Measurements from ENCODE around the gene PTPRCAP. TPM values are rescaled to one million over a fixed set of nuclear protein-coding genes. Genes with fewer than 3 reads are reported as not detected.

The PTPRCAP gene
- total and polyA plus RNA-seq, 2 donors (not counting 1 experiment from before 2014, with no cell fraction given), result 266 to 565 TPM

GRCh38 chr11:67420147-67420645, 17.3 kb downstream of the PTPRCAP start:
- H2AFZ ChIP-seq (ENCODE audit: insufficient read depth, low read depth, low read length, poor library complexity, severe bottlenecking), result peak overlapping the region; percentile 51
- Mint-ChIP-seq H3K4me1 (peaks cover 49% of the 10 kb centered on the region), H3K9me3 (ENCODE audit: insufficient read depth) (no peaks in the 10 kb centered on the region), H3K4me3 (peak overlapping the region; percentile 83), H3K27ac (peak overlapping the region; percentile 91), H3K27me3 (no peaks in the 10 kb centered on the region)
- TF ChIP-seq EZH2 (IDR thresholded peaks at IDR 0.05; ENCODE audit: borderline replicate concordance, insufficient read depth, low read depth, low read length, poor library complexity, severe bottlenecking) (no peak), CTCF (IDR thresholded peaks at IDR 0.05) (no peak)
- ATAC-seq (ENCODE audit: low read depth) (no peak), DNase-seq (no peak)
- H4K20me1 ChIP-seq (ENCODE audit: control insufficient read depth, insufficient read depth, low read length, poor library complexity, severe bottlenecking), result no peaks in the 10 kb centered on the region
- H3K9ac ChIP-seq (ENCODE audit: low read length), result peak overlapping the region; percentile 68
- ChIA-PET CTCF (interaction anchor here (0.8 to 10.4 kb wide), 12 partner anchors 7 to 74 kb away, joined by 3 to 121 read pairs (median 5); partner anchors contain the start of genes PPP1CA, PTPRCAP, RAD9A and RPS6KB2), POLR2A (interaction anchor here (0.6 to 10.7 kb wide), 17 partner anchors 9 to 211 kb away, joined by 3 to 195 read pairs (median 11); partner anchors contain the start of genes POLD4, PPP1CA, PTPRCAP and RAD9A)
- H3K27me3 ChIP-seq (replicated peaks in 1 of 4; ENCODE audit: control extremely low read depth in 1 of 4, control insufficient read depth in 3 of 4, insufficient read depth in 4 of 4, low read length in 3 of 4), result no peaks in the 10 kb centered on the region
- H3K9me3 ChIP-seq (ENCODE audit: control extremely low read depth in 1 of 3, control insufficient read depth in 2 of 3, insufficient read depth in 1 of 3, low read length in 2 of 3), result no peaks in the 10 kb centered on the region
- H3K4me2 ChIP-seq (replicated peaks; ENCODE audit: low read depth, low read length, poor library complexity, severe bottlenecking), result peak overlapping the region; percentile 95
- peak overlapping the region; percentile 43 to 71 for H3K27ac ChIP-seq (ENCODE audit: low read length in 2 of 2)
- peak overlapping the region in 4 of 5 experiments; percentile 32 to 63 (median 53) for H3K4me3 ChIP-seq (ENCODE audit: control extremely low read depth in 1 of 5, extremely low read depth in 1 of 5, insufficient read depth in 1 of 5, low read depth in 2 of 5, low read length in 4 of 5)
- H3K79me2 ChIP-seq (ENCODE audit: control insufficient read depth, insufficient read depth, low read length), result peaks cover 21% of the 10 kb centered on the region
- intact Hi-C loops (cut with micrococcal nuclease), result loop anchor here (2.0 kb wide), 1 partner anchor 17 kb away; the partner anchor contains the start of gene PTPRCAP
- H3K36me3 ChIP-seq (replicated peaks in 1 of 2; ENCODE audit: control extremely low read depth in 1 of 2, control insufficient read depth in 1 of 2, extremely low read depth in 1 of 2, insufficient read depth in 2 of 2, low read length in 1 of 2), result no peaks in the 10 kb centered on the region
- 32% methylated on average over 10 of the region's 15 CpGs for WGBS (ENCODE audit: insufficient coverage)
- peaks cover 51 to 57% of the 10 kb centered on the region in 2 donors for H3K4me1 ChIP-seq (ENCODE audit: control insufficient read depth in 2 of 2, insufficient read depth in 2 of 2, low read length in 2 of 2)
